K562 (cell line): ENCODE results near the gene FGF22. TPM values are rescaled to one million over a fixed set of nuclear protein-coding genes. Genes with fewer than 3 reads are reported as not detected.

Experiments
- CAMTA2 ChIP-seq: fragments of 250-450 bp; sonication (Bioruptor Pico); conservative IDR thresholded peaks from 2 replicates; pipeline ENCODE4 v1.5.1; 2022
- CREBBP ChIP-seq: IDR thresholded peaks from one replicate; pipeline ENCODE4 v1.6.1; 2012; ENCODE audit warnings: low read depth, mild to moderate bottlenecking, control low read depth, inconsistent platforms, low read length
- ESRRB ChIP-seq: fragments of 250-450 bp; sonication (Bioruptor Pico); IDR thresholded peaks from 2 replicates; pipeline ENCODE4 v1.5.0; 2020; ENCODE audit warnings: mild to moderate bottlenecking, moderate library complexity, borderline replicate concordance
- GTF2B ChIP-seq: IDR thresholded peaks from 2 replicates; pipeline ENCODE4 v1.6.1; 2011; ENCODE audit not compliant: insufficient read length; ENCODE audit errors: extremely low read depth
- ID3 ChIP-seq, 2 experiments: fragments of 250-450 bp in 1 of 2; fragments of 450-650 bp in 1 of 2; sonication (Bioruptor Pico) in 1 of 2; IDR thresholded peaks; 2 replicates each; pipeline versions ENCODE4 v1.6.1 to v1.8.0; 2016 to 2021; ENCODE audit warnings: mild to moderate bottlenecking in 2 of 2, moderate library complexity in 2 of 2, missing compliant biosample characterization in 1 of 2, missing genetic modification characterization in 1 of 2
- KLF13 ChIP-seq: fragments of 450-650 bp; IDR thresholded peaks from 2 replicates; pipeline ENCODE4 v1.6.1; 2016; ENCODE audit warnings: missing genetic modification characterization, low read depth, mild to moderate bottlenecking, missing compliant biosample characterization, moderate library complexity, borderline replicate concordance
- MAZ ChIP-seq, 2 experiments: fragments of 450-650 bp in 1 of 2; sonication (generic) in 1 of 2; formaldehyde crosslinking; IDR thresholded peaks in 1 of 2; conservative IDR thresholded peaks in 1 of 2; 2 replicates each; pipeline versions ENCODE4 v1.4.0 to v1.5.0; 2020; ENCODE audit warnings: mild to moderate bottlenecking in 1 of 2, missing genetic modification reagents in 1 of 2
- NR1H2 ChIP-seq: sonication (generic); formaldehyde crosslinking; IDR thresholded peaks from 2 replicates; pipeline ENCODE4 v1.4.0; 2020; ENCODE audit warnings: mild to moderate bottlenecking, missing genetic modification reagents
- POLR2A ChIP-seq: fragments of 450-650 bp; conservative IDR thresholded peaks from 2 replicates; pipeline ENCODE4 v1.6.1; 2016
- PRDM10 ChIP-seq: fragments of 450-650 bp; IDR thresholded peaks from 2 replicates; pipeline ENCODE4 v1.6.1; 2018; ENCODE audit not compliant: partially characterized antibody
- RNF219 ChIP-seq: fragments of 250-450 bp; sonication (Bioruptor Pico); IDR thresholded peaks from 2 replicates; pipeline ENCODE4 v1.5.0; 2022; ENCODE audit warnings: mild to moderate bottlenecking
- SMAD3 ChIP-seq: fragments of 450-650 bp; formaldehyde crosslinking; conservative IDR thresholded peaks from 2 replicates; pipeline ENCODE4 v1.4.0; 2020; ENCODE audit warnings: mild to moderate bottlenecking
- polyA plus RNA-seq, 8 experiments: library from polyadenylated mRNA; depleted of rRNA in 4 of 8; stranded (reverse) in 5 of 8; unstranded in 3 of 8; fragments of >200 nt; fragmentation: Nextera tagmentation in 2 of 8; fragmentation: Illumina TruSeq in 1 of 8; extraction: Ambion mirVana in 2 of 8; extraction: Trizol in 1 of 8; gene quantifications; 2 replicates each; pipeline versions ENCODE4 v1.2.1 to v1.2.3, GENCODE V29; 2011 to 2014; ENCODE audit warnings: inconsistent platforms in 1 of 8, missing spikeins in 1 of 8
- total RNA-seq, 7 experiments: library from RNA; depleted of rRNA in 6 of 7; stranded (reverse); fragments of >200 nt in 6 of 7; fragmentation: Illumina TruSeq in 2 of 7; extraction: Trizol in 2 of 7; gene quantifications; 2 replicates each; pipeline versions ENCODE4 v1.2.1 to v1.2.3, GENCODE V29; 2011 to 2021; ENCODE audit warnings: low replicate concordance in 1 of 7
- TF ChIP-seq, protein P1 (sequence below): fragments of 250-450 bp; sonication (Bioruptor Pico); IDR thresholded peaks from 2 replicates; pipeline ENCODE4 v1.8.0; 2021; ENCODE audit warnings: moderate library complexity, mild to moderate bottlenecking, inconsistent platforms
- TF ChIP-seq, protein P2 (sequence below): fragments of 250-450 bp; sonication (Bioruptor Pico); IDR thresholded peaks from 2 replicates; pipeline ENCODE4 v1.8.0; 2022; ENCODE audit warnings: inconsistent platforms

FGF22 gene
- total and polyA plus RNA-seq, 9 of the 15 experiments (the other 6 are each of a cell fraction or from before 2014, with no cell fraction given) = 0.14 to 2.2 (median 0.86) TPM; not detected in 4

DNA sequence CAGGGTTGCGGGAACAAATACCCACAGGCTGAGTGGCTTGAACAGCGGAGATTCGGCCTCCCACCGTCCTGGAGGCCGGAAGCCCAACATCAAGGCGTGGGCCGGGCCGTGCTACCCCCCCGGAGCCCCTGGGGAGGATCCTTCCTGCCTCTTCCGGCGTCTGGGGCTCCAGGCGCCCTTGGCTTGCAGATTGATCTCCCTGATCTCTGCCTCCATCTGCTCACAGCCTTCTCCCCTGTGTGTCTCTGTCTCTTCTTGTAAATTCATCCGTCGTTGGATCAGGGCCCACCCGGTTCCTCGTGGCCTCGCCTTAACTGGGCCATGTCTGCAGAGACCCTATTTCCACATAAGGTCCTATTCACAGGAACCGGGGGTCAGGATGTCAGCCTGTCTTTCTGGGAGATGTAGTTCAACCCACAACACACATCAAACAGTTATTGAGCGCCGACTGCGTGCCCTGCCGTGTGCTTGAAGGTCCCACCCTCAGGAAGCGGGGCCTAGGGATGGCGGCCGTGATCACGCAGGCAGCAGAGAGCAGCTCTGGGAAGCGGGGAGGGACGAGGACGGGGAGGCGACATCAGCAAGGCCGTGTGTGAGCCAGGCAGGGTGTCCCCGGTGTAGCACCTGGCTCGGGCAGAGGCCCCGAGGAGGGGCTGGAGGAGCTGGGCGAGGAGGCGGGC, 28.7 kb upstream of the FGF22 start (continued):
- TF ChIP-seq SMAD3 (no peak), MAZ (CRISPR knock-in tag; conservative IDR thresholded peaks at IDR 0.05 in 1 of 2, IDR thresholded peaks at IDR 0.05 in 1 of 2) (peak; percentile 57 to 74), CAMTA2 (CRISPR knock-in tag) (no peak), PRDM10 (peak; percentile 63), ID3 (CRISPR knock-in tag; IDR thresholded peaks at IDR 0.05) (no peak), ID3 (tag; IDR thresholded peaks at IDR 0.05) (no peak), NR1H2 (no peak), KLF13 (no peak), POLR2A (peak; percentile 66; the same call in 1 of the 2 replicates), GTF2B (no peak), CREBBP (no peak), ESRRB (CRISPR knock-in tag) (no peak), RNF219 (CRISPR knock-in tag) (no peak)
- TF ChIP-seq, protein P1, sequence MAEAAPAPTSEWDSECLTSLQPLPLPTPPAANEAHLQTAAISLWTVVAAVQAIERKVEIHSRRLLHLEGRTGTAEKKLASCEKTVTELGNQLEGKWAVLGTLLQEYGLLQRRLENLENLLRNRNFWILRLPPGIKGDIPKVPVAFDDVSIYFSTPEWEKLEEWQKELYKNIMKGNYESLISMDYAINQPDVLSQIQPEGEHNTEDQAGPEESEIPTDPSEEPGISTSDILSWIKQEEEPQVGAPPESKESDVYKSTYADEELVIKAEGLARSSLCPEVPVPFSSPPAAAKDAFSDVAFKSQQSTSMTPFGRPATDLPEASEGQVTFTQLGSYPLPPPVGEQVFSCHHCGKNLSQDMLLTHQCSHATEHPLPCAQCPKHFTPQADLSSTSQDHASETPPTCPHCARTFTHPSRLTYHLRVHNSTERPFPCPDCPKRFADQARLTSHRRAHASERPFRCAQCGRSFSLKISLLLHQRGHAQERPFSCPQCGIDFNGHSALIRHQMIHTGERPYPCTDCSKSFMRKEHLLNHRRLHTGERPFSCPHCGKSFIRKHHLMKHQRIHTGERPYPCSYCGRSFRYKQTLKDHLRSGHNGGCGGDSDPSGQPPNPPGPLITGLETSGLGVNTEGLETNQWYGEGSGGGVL (CRISPR knock-in tag) = no peak
- TF ChIP-seq, protein P2, sequence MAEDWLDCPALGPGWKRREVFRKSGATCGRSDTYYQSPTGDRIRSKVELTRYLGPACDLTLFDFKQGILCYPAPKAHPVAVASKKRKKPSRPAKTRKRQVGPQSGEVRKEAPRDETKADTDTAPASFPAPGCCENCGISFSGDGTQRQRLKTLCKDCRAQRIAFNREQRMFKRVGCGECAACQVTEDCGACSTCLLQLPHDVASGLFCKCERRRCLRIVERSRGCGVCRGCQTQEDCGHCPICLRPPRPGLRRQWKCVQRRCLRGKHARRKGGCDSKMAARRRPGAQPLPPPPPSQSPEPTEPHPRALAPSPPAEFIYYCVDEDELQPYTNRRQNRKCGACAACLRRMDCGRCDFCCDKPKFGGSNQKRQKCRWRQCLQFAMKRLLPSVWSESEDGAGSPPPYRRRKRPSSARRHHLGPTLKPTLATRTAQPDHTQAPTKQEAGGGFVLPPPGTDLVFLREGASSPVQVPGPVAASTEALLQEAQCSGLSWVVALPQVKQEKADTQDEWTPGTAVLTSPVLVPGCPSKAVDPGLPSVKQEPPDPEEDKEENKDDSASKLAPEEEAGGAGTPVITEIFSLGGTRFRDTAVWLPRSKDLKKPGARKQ (CRISPR knock-in tag) = no peak
